GM19043 (cell line): Measurements from ENCODE around the gene PTPRJ.
A peak's percentile ranks its signal among the peaks of the same experiment; 100 is the strongest.
"Not testable (repeated sequence)": the region's sequence is repeated elsewhere in the genome, so short reads cannot be mapped to it uniquely, and the experiment has no call there.

Experiments
- ATAC-seq: cut with Tn5 transposase; IDR thresholded peaks from one replicate; pipeline ENCODE4 v1.9.1; 2021; ENCODE audit warnings: low read depth; ENCODE audit not compliant: unreplicated experiment

The PTPRJ gene

GRCh38 chr11:48013269-48013901 lies 33.0 kb downstream of the PTPRJ start:
- ATAC-seq: peak; percentile 58

GRCh38 chr11:48014917-48015316 lies 34.6 kb downstream of the PTPRJ start:
- no peak for ATAC-seq

GRCh38 chr11:48017105-48017830 lies 36.9 kb downstream of the PTPRJ start:
- ATAC-seq: no peak

- no peak for ATAC-seq
Measured at GRCh38 chr11:48017831-48018527, 37.6 kb downstream of the PTPRJ start.

- no peak for ATAC-seq
Measured at GRCh38 chr11:48018528-48019216, 38.3 kb downstream of the PTPRJ start.

- ATAC-seq: no peak
Measured at GRCh38 chr11:48019217-48019584, 38.8 kb downstream of the PTPRJ start.

- no peak for ATAC-seq
Measured at GRCh38 chr11:48019595-48019994, 39.2 kb downstream of the PTPRJ start.

- ATAC-seq: peak; percentile 70
Measured at GRCh38 chr11:48020092-48020755, 39.9 kb downstream of the PTPRJ start.

- ATAC-seq: not testable (repeated sequence)
Measured at GRCh38 chr11:48021201-48021820, 41.0 kb downstream of the PTPRJ start.

GRCh38 chr11:48022445-48022844 lies 42.1 kb downstream of the PTPRJ start:
- ATAC-seq: no peak

- not testable (repeated sequence) for ATAC-seq
Measured at GRCh38 chr11:48023608-48024007, 43.2 kb downstream of the PTPRJ start.

GRCh38 chr11:48024635-48025071 lies 44.3 kb downstream of the PTPRJ start:
- ATAC-seq: no peak

- ATAC-seq: no peak
Measured at GRCh38 chr11:48025293-48025983, 45.1 kb downstream of the PTPRJ start.

GRCh38 chr11:48025984-48026340 lies 45.6 kb downstream of the PTPRJ start:
- ATAC-seq: no peak

- ATAC-seq: no peak
Measured at GRCh38 chr11:48028914-48029680, 48.7 kb downstream of the PTPRJ start.

- no peak for ATAC-seq
Measured at GRCh38 chr11:48029681-48030290, 49.4 kb downstream of the PTPRJ start.

- peak; percentile 48 for ATAC-seq
Measured at GRCh38 chr11:48031602-48032001, 51.2 kb downstream of the PTPRJ start.

- no peak for ATAC-seq
Measured at GRCh38 chr11:48032721-48033120, 52.4 kb downstream of the PTPRJ start.
